Caco-2 (cell line): ENCODE results near the gene EME2. TPM values are rescaled to one million over a fixed set of nuclear protein-coding genes. Genes with fewer than 3 reads are reported as not detected.

ENCODE experiments used
- BruUV-seq: library from RNA; stranded (reverse); fragments of 400-500 nt; replicated peaks from 2 replicates; lab custom pipeline; 2021; lab: Mats Ljungman, UMichigan
- CTCF ChIA-PET: fragments of 300-600 bp; sonication (Branson Sonifier 250); formaldehyde crosslinking; loops from one replicate; lab custom pipeline; 2022; ENCODE audit warnings: antibody characterized with exemption; lab: Charles Lee
- POLR2A ChIA-PET: fragments of 300-600 bp; sonication (Branson Sonifier 250); formaldehyde crosslinking; loops from one replicate; lab custom pipeline; 2022; ENCODE audit warnings: antibody characterized with exemption; lab: Charles Lee
- DNase-seq, 2 experiments: peaks; one replicate each; pipeline versions ENCODE4 v3.0.0 to v3.0.0-alpha.2; 2020 to 2022
- H3K27me3 ChIP-seq: replicated peaks from 2 replicates; pipeline ENCODE4 v1.6.0; 2011; ENCODE audit warnings: low read length; ENCODE audit not compliant: control insufficient read depth, insufficient read depth
- H3K36me3 ChIP-seq: 2 replicates; pipeline ENCODE4 v1.5.1; 2011; ENCODE audit warnings: low read length; ENCODE audit not compliant: control insufficient read depth, insufficient read depth
- H3K4me1 ChIP-seq: fragments of 250-450 bp; sonication (Bioruptor Pico); 2 replicates; pipeline ENCODE4 v1.5.1; 2020; ENCODE audit warnings: mild to moderate bottlenecking
- H3K4me3 ChIP-seq: 2 replicates; pipeline ENCODE4 v1.5.1; 2011; ENCODE audit warnings: low read depth, mild to moderate bottlenecking, control low read depth, low read length
- H3K9me3 ChIP-seq: fragments of 250-450 bp; sonication (Bioruptor Pico); 2 replicates; pipeline ENCODE4 v1.5.1; 2020; ENCODE audit warnings: mild to moderate bottlenecking, moderate library complexity
- H3K27ac Mint-ChIP-seq: one replicate; pipeline ENCODE4 v1.8.0; 2022; ENCODE audit warnings: mixed read lengths; ENCODE audit not compliant: unreplicated experiment
- H3K27me3 Mint-ChIP-seq: one replicate; pipeline ENCODE4 v1.8.0; 2022; ENCODE audit warnings: mixed read lengths; ENCODE audit not compliant: insufficient read depth, unreplicated experiment
- H3K36me3 Mint-ChIP-seq: one replicate; pipeline ENCODE4 v1.8.0; 2022; ENCODE audit warnings: mild to moderate bottlenecking, mixed read lengths; ENCODE audit not compliant: insufficient read depth, unreplicated experiment
- H3K4me1 Mint-ChIP-seq: one replicate; pipeline ENCODE4 v1.8.0; 2022; ENCODE audit warnings: low read depth, mixed read lengths; ENCODE audit not compliant: unreplicated experiment
- H3K4me3 Mint-ChIP-seq: one replicate; pipeline ENCODE4 v1.8.0; 2022; ENCODE audit warnings: mild to moderate bottlenecking, moderate library complexity, mixed read lengths; ENCODE audit not compliant: unreplicated experiment
- H3K9me3 Mint-ChIP-seq: one replicate; pipeline ENCODE4 v1.8.0; 2022; ENCODE audit warnings: mixed read lengths; ENCODE audit not compliant: unreplicated experiment
- intact Hi-C: fragments of 100-400 bp; cut with micrococcal nuclease; formaldehyde crosslinking; loops from one replicate; pipeline ENCODE4 v1.10.0; 2022; ENCODE audit not compliant: unreplicated experiment
- total RNA-seq: library from RNA; stranded (reverse); gene quantifications from 2 replicates; pipeline ENCODE4 v1.2.3, GENCODE V29; 2022
- TF ChIP-seq, protein P1 (sequence below), 2 experiments: fragments of 200-600 bp in 1 of 2; IDR thresholded peaks; 1 replicate in 1 of 2; 2 replicates in 1 of 2; pipeline versions ENCODE4 v1.5.1 to v1.8.0; 2011 to 2022; ENCODE audit warnings: antibody characterized with exemption in 1 of 2, control low read depth in 1 of 2, inconsistent platforms in 1 of 2, low read depth in 1 of 2, low read length in 1 of 2, mild to moderate bottlenecking in 1 of 2, moderate library complexity in 1 of 2; ENCODE audit not compliant: insufficient read depth in 1 of 2, severe bottlenecking in 1 of 2, unreplicated experiment in 1 of 2

EME2 gene
- total RNA-seq, 1 experiment from 2014 or later = 24.1 TPM

DNA sequence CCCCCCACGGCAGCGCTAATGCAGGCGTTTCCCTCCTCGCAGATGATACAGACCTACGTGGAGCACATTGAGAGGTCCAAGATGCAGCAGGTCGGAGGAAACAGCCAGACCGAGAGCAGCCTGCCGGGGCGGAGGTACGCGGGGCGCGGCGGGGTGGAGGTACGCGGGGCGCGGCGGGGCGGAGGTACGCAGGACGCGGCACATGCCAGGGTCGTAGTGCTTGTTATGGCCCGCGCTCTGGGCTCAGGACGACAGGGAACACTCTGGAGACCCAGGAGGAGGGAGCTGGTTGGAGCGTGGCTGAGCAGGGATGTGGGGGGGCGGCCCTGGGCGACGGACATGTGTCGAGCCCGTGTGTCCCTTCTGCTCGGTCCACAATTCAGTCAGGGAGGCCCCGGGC, 43.2 kb upstream of the EME2 start:
- H3K27me3 ChIP-seq = no peaks in the 10 kb centered on the region
- ChIA-PET CTCF (interaction anchor here (1.2 kb wide), 1 partner anchor 24 kb away, joined by 4 read pairs; the partner anchor contains the start of gene MAPK8IP3), POLR2A (no interaction called here)
- Mint-ChIP-seq H3K4me3 (no peak overlapping the region), H3K27me3 (no peaks in the 10 kb centered on the region), H3K4me1 (no peaks in the 10 kb centered on the region), H3K36me3 (peaks cover 23% of the 10 kb centered on the region), H3K27ac (no peak overlapping the region), H3K9me3 (no peaks in the 10 kb centered on the region)
- no peaks in the 10 kb centered on the region for H3K9me3 ChIP-seq
- DNase-seq = no peak
- intact Hi-C loops = no loop called here
- no peaks in the 10 kb centered on the region; the same call in none of the 2 replicates for H3K36me3 ChIP-seq
- no peak overlapping the region for H3K4me3 ChIP-seq
- no TSS peak for BruUV-seq
- H3K4me1 ChIP-seq = no peaks in the 10 kb centered on the region
- TF ChIP-seq, protein P1, sequence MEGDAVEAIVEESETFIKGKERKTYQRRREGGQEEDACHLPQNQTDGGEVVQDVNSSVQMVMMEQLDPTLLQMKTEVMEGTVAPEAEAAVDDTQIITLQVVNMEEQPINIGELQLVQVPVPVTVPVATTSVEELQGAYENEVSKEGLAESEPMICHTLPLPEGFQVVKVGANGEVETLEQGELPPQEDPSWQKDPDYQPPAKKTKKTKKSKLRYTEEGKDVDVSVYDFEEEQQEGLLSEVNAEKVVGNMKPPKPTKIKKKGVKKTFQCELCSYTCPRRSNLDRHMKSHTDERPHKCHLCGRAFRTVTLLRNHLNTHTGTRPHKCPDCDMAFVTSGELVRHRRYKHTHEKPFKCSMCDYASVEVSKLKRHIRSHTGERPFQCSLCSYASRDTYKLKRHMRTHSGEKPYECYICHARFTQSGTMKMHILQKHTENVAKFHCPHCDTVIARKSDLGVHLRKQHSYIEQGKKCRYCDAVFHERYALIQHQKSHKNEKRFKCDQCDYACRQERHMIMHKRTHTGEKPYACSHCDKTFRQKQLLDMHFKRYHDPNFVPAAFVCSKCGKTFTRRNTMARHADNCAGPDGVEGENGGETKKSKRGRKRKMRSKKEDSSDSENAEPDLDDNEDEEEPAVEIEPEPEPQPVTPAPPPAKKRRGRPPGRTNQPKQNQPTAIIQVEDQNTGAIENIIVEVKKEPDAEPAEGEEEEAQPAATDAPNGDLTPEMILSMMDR (IDR thresholded peaks at IDR 0.05; ENCODE audit: insufficient read depth in 1 of 2, low read depth in 1 of 2, low read length in 1 of 2, severe bottlenecking in 1 of 2, unreplicated experiment in 1 of 2) = no peak

DNA sequence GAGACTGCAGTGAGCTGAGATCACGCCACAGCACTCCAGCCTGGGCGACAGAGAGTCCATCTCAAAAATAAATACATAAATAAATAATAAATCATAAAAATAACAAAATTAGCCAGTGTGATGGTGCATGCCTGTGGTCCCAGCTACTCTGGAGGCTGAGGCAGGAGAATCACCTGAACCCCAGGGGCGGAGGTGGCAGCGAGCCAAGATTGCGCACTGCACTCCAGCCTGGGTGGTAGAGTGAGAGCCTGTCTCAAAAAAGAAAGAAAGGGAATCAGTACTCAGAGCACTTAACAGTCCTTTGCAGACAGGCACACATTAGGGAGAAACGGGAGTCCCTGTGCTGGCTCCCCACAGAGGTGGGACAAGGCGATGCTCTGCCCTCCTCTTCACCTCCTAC, 41.5 kb upstream of the EME2 start:
- H3K27ac Mint-ChIP-seq = no peak overlapping the region
- no peak overlapping the region for H3K4me3 Mint-ChIP-seq
- no TSS peak for BruUV-seq
- no peak for DNase-seq
- Histone ChIP-seq H3K4me1 (no peaks in the 10 kb centered on the region), H3K4me3 (no peak overlapping the region), H3K9me3 (peaks cover 5% of the 10 kb centered on the region; the same call in 1 of the 2 replicates), H3K36me3 (no peaks in the 10 kb centered on the region; the same call in none of the 2 replicates), H3K27me3 (no peaks in the 10 kb centered on the region)
- no peaks in the 10 kb centered on the region for H3K27me3 Mint-ChIP-seq
- peaks cover 23% of the 10 kb centered on the region for H3K36me3 Mint-ChIP-seq
- intact Hi-C loops = no loop called here
- CTCF ChIA-PET = no interaction called here
- TF ChIP-seq, protein P1 (IDR thresholded peaks at IDR 0.05; ENCODE audit: insufficient read depth in 1 of 2, low read depth in 1 of 2, low read length in 1 of 2, severe bottlenecking in 1 of 2, unreplicated experiment in 1 of 2) = no peak
- POLR2A ChIA-PET = no interaction called here
- H3K9me3 Mint-ChIP-seq = no peaks in the 10 kb centered on the region
- no peaks in the 10 kb centered on the region for H3K4me1 Mint-ChIP-seq

DNA sequence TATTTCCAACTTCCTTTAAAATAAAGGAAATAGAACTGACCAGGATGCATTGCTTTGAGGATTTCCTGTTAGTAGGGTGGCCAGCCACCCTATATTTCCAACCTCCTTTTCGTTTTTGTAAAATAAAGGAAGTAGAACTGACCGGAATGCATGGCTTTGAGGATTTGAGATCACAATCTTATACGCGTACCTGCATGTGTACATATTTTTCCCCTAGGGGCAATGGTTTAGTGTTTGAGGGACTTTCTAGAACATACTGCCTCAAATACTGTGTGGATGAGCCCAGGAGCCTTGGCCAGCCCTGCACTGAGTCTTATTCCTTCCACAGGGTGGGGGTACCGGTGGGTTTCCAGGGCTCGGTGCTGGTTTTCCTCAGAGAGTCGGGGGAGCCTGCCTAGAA, 41.0 kb upstream of the EME2 start:
- Histone ChIP-seq H3K4me1 (no peaks in the 10 kb centered on the region), H3K9me3 (peaks cover 5% of the 10 kb centered on the region; the same call in 1 of the 2 replicates), H3K36me3 (no peaks in the 10 kb centered on the region; the same call in none of the 2 replicates), H3K27me3 (no peaks in the 10 kb centered on the region), H3K4me3 (no peak overlapping the region)
- H3K36me3 Mint-ChIP-seq = peaks cover 23% of the 10 kb centered on the region
- no peak overlapping the region for H3K4me3 Mint-ChIP-seq
- no peak for DNase-seq
- no TSS peak for BruUV-seq
- H3K9me3 Mint-ChIP-seq = no peaks in the 10 kb centered on the region
- H3K27me3 Mint-ChIP-seq = no peaks in the 10 kb centered on the region
- TF ChIP-seq, protein P1 (IDR thresholded peaks at IDR 0.05; ENCODE audit: insufficient read depth in 1 of 2, low read depth in 1 of 2, low read length in 1 of 2, severe bottlenecking in 1 of 2, unreplicated experiment in 1 of 2) = no peak
- no peak overlapping the region for H3K27ac Mint-ChIP-seq
- no peaks in the 10 kb centered on the region for H3K4me1 Mint-ChIP-seq
- intact Hi-C loops = no loop called here
- ChIA-PET POLR2A (no interaction called here), CTCF (no interaction called here)
